Measurements from ENCODE around the gene CLCN5. TPM values are rescaled to one million over a fixed set of nuclear protein-coding genes. Genes with fewer than 3 reads are reported as not detected.
A peak's percentile ranks its signal among the peaks of the same experiment; 100 is the strongest.

Gene CLCN5
- 7.3 and 9.3 TPM in 2 replicates for total RNA-seq (2014; rRNA removed; shearing (Covaris generic))

- Histone ChIP-seq H3K36me3 (replicated peaks; ENCODE audit: control insufficient read depth, insufficient read depth, low read length) (no peaks in the 10 kb centered on the region), H3K4me3 (ENCODE audit: insufficient read depth, low read depth, low read length) (peak within 1 kb of the TSS; percentile 68), H3K27me3 (ENCODE audit: control insufficient read depth, insufficient read depth, low read length) (peaks cover 9% of the 10 kb centered on the region)
- DNase-seq = peak; percentile 92
These were observed at the start of gene CLCN5 for GRCh38 chrX:49922291-49923241. TSS of gene CLCN5 (plus strand) at chrX:49922596. CDS start at chrX:49925299, 2,703 bp downstream.

GRCh38 chrX:49876750-49877149, 45.6 kb upstream of the CLCN5 start:
- no peaks in the 10 kb centered on the region for H3K36me3 ChIP-seq (replicated peaks; ENCODE audit: control insufficient read depth, insufficient read depth, low read length)
- DNase-seq = peak; percentile 59
- H3K27me3 ChIP-seq (ENCODE audit: control insufficient read depth, insufficient read depth, low read length) = no peaks in the 10 kb centered on the region; the same call in 1 of the 2 replicates
- H3K4me3 ChIP-seq (ENCODE audit: insufficient read depth, low read depth, low read length) = no peak overlapping the region

GRCh38 chrX:49877397-49878101, 44.8 kb upstream of the CLCN5 start:
- H3K36me3 ChIP-seq (replicated peaks; ENCODE audit: control insufficient read depth, insufficient read depth, low read length) = no peaks in the 10 kb centered on the region
- H3K4me3 ChIP-seq (ENCODE audit: insufficient read depth, low read depth, low read length) = no peak overlapping the region
- no peak for DNase-seq
- no peaks in the 10 kb centered on the region; the same call in 1 of the 2 replicates for H3K27me3 ChIP-seq (ENCODE audit: control insufficient read depth, insufficient read depth, low read length)

- no peak for DNase-seq
- Histone ChIP-seq H3K36me3 (replicated peaks; ENCODE audit: control insufficient read depth, insufficient read depth, low read length) (no peaks in the 10 kb centered on the region), H3K4me3 (ENCODE audit: insufficient read depth, low read depth, low read length) (peak overlapping the region; percentile 66), H3K27me3 (ENCODE audit: control insufficient read depth, insufficient read depth, low read length) (no peaks in the 10 kb centered on the region; the same call in 1 of the 2 replicates)
These were observed 44.1 kb upstream of the CLCN5 start for GRCh38 chrX:49878128-49878833.

GRCh38 chrX:49878834-49879655, 43.4 kb upstream of the CLCN5 start, which contains the start of gene USP27X:
TSS of gene USP27X (plus strand) at chrX:49879484. CDS start at chrX:49880308, 824 bp downstream.
- Histone ChIP-seq H3K27me3 (ENCODE audit: control insufficient read depth, insufficient read depth, low read length) (no peaks in the 10 kb centered on the region; the same call in 1 of the 2 replicates), H3K4me3 (ENCODE audit: insufficient read depth, low read depth, low read length) (peak within 1 kb of the TSS; percentile 66), H3K36me3 (replicated peaks; ENCODE audit: control insufficient read depth, insufficient read depth, low read length) (no peaks in the 10 kb centered on the region)
- DNase-seq = peak; percentile 83

- H3K36me3 ChIP-seq (replicated peaks; ENCODE audit: control insufficient read depth, insufficient read depth, low read length) = no peaks in the 10 kb centered on the region
- peak overlapping the region; percentile 66 for H3K4me3 ChIP-seq (ENCODE audit: insufficient read depth, low read depth, low read length)
- H3K27me3 ChIP-seq (ENCODE audit: control insufficient read depth, insufficient read depth, low read length) = no peaks in the 10 kb centered on the region; the same call in 1 of the 2 replicates
- peak; percentile 66 for DNase-seq
These were observed 42.6 kb upstream of the CLCN5 start for GRCh38 chrX:49879656-49880277.

- H3K36me3 ChIP-seq (replicated peaks; ENCODE audit: control insufficient read depth, insufficient read depth, low read length) = no peaks in the 10 kb centered on the region
- no peak overlapping the region for H3K4me3 ChIP-seq (ENCODE audit: insufficient read depth, low read depth, low read length)
- H3K27me3 ChIP-seq (ENCODE audit: control insufficient read depth, insufficient read depth, low read length) = no peaks in the 10 kb centered on the region; the same call in 1 of the 2 replicates
- no peak for DNase-seq
These were observed 41.7 kb upstream of the CLCN5 start for GRCh38 chrX:49880668-49881067.

- Histone ChIP-seq H3K27me3 (ENCODE audit: control insufficient read depth, insufficient read depth, low read length) (no peaks in the 10 kb centered on the region; the same call in 1 of the 2 replicates), H3K36me3 (replicated peaks; ENCODE audit: control insufficient read depth, insufficient read depth, low read length) (no peaks in the 10 kb centered on the region), H3K4me3 (ENCODE audit: insufficient read depth, low read depth, low read length) (no peak overlapping the region)
- peak; percentile 53 for DNase-seq
These were observed 38.0 kb upstream of the CLCN5 start for GRCh38 chrX:49884290-49884862.

GRCh38 chrX:49892542-49892941, 29.9 kb upstream of the CLCN5 start:
- no peaks in the 10 kb centered on the region for H3K27me3 ChIP-seq (ENCODE audit: control insufficient read depth, insufficient read depth, low read length)
- DNase-seq = no peak
- H3K36me3 ChIP-seq (replicated peaks; ENCODE audit: control insufficient read depth, insufficient read depth, low read length) = no peaks in the 10 kb centered on the region
- no peak overlapping the region for H3K4me3 ChIP-seq (ENCODE audit: insufficient read depth, low read depth, low read length)

- DNase-seq = no peak
- H3K27me3 ChIP-seq (ENCODE audit: control insufficient read depth, insufficient read depth, low read length) = no peaks in the 10 kb centered on the region
- no peaks in the 10 kb centered on the region for H3K36me3 ChIP-seq (replicated peaks; ENCODE audit: control insufficient read depth, insufficient read depth, low read length)
- no peak overlapping the region for H3K4me3 ChIP-seq (ENCODE audit: insufficient read depth, low read depth, low read length)
These were observed 25.4 kb upstream of the CLCN5 start for GRCh38 chrX:49896951-49897350.

GRCh38 chrX:49901048-49901447, 21.3 kb upstream of the CLCN5 start:
- DNase-seq = no peak
- H3K4me3 ChIP-seq (ENCODE audit: insufficient read depth, low read depth, low read length) = no peak overlapping the region
- no peaks in the 10 kb centered on the region for H3K27me3 ChIP-seq (ENCODE audit: control insufficient read depth, insufficient read depth, low read length)
- H3K36me3 ChIP-seq (replicated peaks; ENCODE audit: control insufficient read depth, insufficient read depth, low read length) = no peaks in the 10 kb centered on the region

- H3K27me3 ChIP-seq (ENCODE audit: control insufficient read depth, insufficient read depth, low read length) = no peaks in the 10 kb centered on the region
- no peak for DNase-seq
- H3K36me3 ChIP-seq (replicated peaks; ENCODE audit: control insufficient read depth, insufficient read depth, low read length) = no peaks in the 10 kb centered on the region
- no peak overlapping the region for H3K4me3 ChIP-seq (ENCODE audit: insufficient read depth, low read depth, low read length)
These were observed 12.1 kb upstream of the CLCN5 start for GRCh38 chrX:49910344-49910743.

- DNase-seq = no peak
- Histone ChIP-seq H3K27me3 (ENCODE audit: control insufficient read depth, insufficient read depth, low read length) (no peaks in the 10 kb centered on the region), H3K4me3 (ENCODE audit: insufficient read depth, low read depth, low read length) (no peak overlapping the region), H3K36me3 (replicated peaks; ENCODE audit: control insufficient read depth, insufficient read depth, low read length) (no peaks in the 10 kb centered on the region)
These were observed 10.3 kb upstream of the CLCN5 start for GRCh38 chrX:49912086-49912485.
